Brain microvascular endothelial cell (primary cell): ENCODE results near the gene CYB5R4.

Source experiments
- DNase-seq: peaks from one replicate; pipeline ENCODE4 v3.0.0-alpha.2; 2020
- H3K27ac ChIP-seq: fragments of 250-450 bp; sonication (Bioruptor Pico); 2 replicates; pipeline ENCODE4 v1.5.1; 2020; ENCODE audit warnings: mild to moderate bottlenecking, moderate library complexity
- H3K27me3 ChIP-seq: fragments of 250-450 bp; sonication (Bioruptor Pico); replicated peaks from 2 replicates; pipeline ENCODE4 v1.5.1; 2020; ENCODE audit warnings: mild to moderate bottlenecking
- H3K36me3 ChIP-seq: fragments of 250-450 bp; sonication (Bioruptor Pico); replicated peaks from 2 replicates; pipeline ENCODE4 v1.5.1; 2020; ENCODE audit warnings: mild to moderate bottlenecking
- H3K4me3 ChIP-seq: 2 replicates; pipeline ENCODE4 v1.5.1; 2011; ENCODE audit warnings: low read depth, mild to moderate bottlenecking, control low read depth, low read length, moderate library complexity
- in situ Hi-C: cut with HindIII; loops from 2 replicates; pipeline ENCODE4 v1.10.0; 2017; ENCODE audit warnings: low sequenced_read_pairs, low pct_ligation_motif_present
- TF ChIP-seq, protein P1 (sequence below): IDR thresholded peaks from 2 replicates; pipeline ENCODE4 v1.5.1; 2011; ENCODE audit warnings: low read depth, mild to moderate bottlenecking, moderate library complexity, low read length, control low read depth, inconsistent platforms; ENCODE audit errors: missing control alignments

Gene CYB5R4, protein sequence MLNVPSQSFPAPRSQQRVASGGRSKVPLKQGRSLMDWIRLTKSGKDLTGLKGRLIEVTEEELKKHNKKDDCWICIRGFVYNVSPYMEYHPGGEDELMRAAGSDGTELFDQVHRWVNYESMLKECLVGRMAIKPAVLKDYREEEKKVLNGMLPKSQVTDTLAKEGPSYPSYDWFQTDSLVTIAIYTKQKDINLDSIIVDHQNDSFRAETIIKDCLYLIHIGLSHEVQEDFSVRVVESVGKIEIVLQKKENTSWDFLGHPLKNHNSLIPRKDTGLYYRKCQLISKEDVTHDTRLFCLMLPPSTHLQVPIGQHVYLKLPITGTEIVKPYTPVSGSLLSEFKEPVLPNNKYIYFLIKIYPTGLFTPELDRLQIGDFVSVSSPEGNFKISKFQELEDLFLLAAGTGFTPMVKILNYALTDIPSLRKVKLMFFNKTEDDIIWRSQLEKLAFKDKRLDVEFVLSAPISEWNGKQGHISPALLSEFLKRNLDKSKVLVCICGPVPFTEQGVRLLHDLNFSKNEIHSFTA

DNA sequence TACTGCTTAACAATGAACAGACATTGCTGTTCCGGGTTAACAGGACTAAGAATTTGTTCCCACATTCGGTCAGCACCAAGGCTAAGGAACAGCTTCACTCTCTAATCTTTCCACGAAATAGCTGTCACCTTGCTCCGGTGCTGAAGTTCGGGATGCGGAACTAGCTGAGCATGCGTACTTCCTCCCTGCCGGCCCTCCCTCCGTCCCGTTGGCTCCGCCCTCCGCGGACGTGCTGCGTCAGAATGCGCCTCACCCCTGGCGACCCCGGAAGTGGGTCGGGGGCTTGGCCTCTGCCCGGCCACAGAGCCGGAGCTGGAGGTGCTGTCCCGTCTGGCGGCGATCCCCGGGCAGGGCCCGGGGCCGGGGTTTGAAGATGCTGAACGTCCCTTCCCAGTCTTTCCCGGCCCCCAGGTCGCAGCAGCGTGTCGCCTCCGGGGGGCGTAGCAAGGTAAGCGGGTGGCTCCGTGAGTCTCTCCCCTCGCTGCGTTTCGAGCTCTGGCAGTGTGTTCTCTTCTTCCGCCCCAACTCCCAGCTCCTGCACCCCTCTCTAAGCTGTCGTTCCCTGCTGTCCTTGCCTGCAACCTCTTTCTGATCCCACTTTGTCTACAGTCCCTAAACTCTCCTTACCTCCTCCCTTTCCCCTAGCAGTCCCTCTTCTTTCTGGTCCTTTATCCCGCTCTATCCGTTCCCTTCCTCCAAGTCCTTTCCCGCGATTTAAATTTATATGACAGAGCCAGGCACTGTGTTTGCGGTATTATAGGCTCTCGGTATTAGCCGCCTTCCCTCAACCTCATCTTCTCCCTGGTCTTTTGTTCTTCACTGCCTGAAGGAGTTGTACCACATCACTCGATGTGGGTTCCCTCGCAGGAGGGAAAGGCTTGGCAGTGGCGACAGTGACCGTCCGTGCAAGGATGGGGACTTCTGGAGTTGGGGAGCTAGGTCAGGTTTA, at the start of gene CYB5R4:
CYB5R4 (plus strand) TSS at position 280 of the 949 bp plus-strand sequence; CDS start at position 374, 94 bp downstream.
- DNase-seq, result peak; percentile 96
- TF ChIP-seq, protein P1, sequence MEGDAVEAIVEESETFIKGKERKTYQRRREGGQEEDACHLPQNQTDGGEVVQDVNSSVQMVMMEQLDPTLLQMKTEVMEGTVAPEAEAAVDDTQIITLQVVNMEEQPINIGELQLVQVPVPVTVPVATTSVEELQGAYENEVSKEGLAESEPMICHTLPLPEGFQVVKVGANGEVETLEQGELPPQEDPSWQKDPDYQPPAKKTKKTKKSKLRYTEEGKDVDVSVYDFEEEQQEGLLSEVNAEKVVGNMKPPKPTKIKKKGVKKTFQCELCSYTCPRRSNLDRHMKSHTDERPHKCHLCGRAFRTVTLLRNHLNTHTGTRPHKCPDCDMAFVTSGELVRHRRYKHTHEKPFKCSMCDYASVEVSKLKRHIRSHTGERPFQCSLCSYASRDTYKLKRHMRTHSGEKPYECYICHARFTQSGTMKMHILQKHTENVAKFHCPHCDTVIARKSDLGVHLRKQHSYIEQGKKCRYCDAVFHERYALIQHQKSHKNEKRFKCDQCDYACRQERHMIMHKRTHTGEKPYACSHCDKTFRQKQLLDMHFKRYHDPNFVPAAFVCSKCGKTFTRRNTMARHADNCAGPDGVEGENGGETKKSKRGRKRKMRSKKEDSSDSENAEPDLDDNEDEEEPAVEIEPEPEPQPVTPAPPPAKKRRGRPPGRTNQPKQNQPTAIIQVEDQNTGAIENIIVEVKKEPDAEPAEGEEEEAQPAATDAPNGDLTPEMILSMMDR, result peak; percentile 68
- in situ Hi-C loops, result no loop called here
- Histone ChIP-seq H3K27me3 (no peaks in the 10 kb centered on the region), H3K36me3 (no peaks in the 10 kb centered on the region), H3K4me3 (peak within 1 kb of the TSS; percentile 80), H3K27ac (peak within 1 kb of the TSS; percentile 56)

DNA sequence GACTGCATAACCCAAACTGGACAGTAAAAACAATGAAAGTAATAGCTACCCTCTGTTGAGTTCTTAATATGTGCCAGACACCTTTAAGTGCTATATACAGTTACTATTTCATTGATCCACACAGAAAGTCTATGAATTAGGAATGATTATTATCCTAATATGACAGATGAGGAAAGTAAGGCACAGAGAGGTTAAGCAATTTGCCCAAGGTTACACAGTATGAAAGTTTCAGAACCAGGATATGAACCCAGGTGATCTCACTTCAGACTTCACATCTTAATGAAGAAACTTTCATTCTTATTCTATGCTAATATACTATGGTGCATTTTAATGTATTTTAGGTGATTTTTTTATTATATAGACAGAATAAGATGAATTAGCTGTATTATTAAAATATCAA, 46.9 kb upstream of the CYB5R4 start:
- TF ChIP-seq, protein P1, result no peak
- no peaks in the 10 kb centered on the region for H3K27me3 ChIP-seq
- no peak for DNase-seq
- no peak overlapping the region for H3K27ac ChIP-seq
- in situ Hi-C loops, result no loop called here
- no peaks in the 10 kb centered on the region for H3K36me3 ChIP-seq
- H3K4me3 ChIP-seq, result no peak overlapping the region

GRCh38 chr6:83815631-83816272, 43.7 kb upstream of the CYB5R4 start:
- no peaks in the 10 kb centered on the region for H3K36me3 ChIP-seq
- H3K27me3 ChIP-seq, result no peaks in the 10 kb centered on the region
- TF ChIP-seq, protein P1, result no peak
- no peak overlapping the region for H3K27ac ChIP-seq
- in situ Hi-C loops, result no loop called here
- peak; percentile 13 for DNase-seq
- H3K4me3 ChIP-seq, result no peak overlapping the region

DNA sequence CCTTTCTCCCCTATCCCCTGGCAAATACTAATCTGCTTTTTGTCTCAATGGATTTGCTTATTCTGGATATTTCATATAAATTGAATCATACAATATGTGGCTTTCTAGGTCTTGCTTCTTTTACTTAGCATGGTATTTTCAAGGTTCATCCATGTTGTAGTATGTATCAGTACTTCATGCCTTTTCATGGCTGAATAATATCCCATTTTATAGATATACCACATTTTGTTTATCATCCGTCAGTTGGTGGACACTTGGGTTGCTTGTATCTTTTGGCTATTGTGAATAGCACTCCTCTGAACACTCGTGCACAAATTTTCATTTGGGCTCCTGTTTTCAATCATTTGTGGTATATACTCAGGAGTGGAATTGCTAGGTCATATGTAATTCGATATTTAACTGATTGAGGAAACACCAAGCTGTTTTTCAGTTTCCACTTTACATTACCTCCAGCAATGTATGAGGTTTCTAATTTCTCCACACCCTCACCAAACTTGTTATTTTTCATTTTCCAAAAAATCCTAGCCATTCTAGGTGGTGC, 36.8 kb upstream of the CYB5R4 start:
- H3K36me3 ChIP-seq, result no peaks in the 10 kb centered on the region
- DNase-seq, result no peak
- TF ChIP-seq, protein P1, result no peak
- H3K4me3 ChIP-seq, result no peak overlapping the region
- in situ Hi-C loops, result no loop called here
- no peaks in the 10 kb centered on the region for H3K27me3 ChIP-seq
- no peak overlapping the region for H3K27ac ChIP-seq

DNA sequence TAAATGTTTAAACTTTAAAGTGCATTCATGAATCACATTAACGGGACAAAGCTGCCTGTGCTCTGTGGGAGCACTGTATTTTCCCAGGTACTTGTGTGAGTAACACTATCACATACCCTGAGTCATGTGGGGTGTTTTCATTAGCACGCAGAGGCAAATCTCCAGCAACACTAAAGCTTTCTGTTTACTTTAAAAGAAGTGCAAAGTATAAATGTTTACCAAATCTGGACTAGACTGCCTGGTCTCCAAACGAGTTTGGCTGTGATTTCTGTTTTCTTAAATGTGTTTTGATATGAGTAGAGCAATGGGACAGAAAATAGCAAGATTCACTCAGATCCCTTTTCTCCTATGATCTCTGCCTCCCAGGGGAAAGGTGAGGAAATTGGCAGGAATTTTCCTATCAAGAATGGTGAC, 35.1 kb upstream of the CYB5R4 start:
- in situ Hi-C loops, result no loop called here
- Histone ChIP-seq H3K36me3 (no peaks in the 10 kb centered on the region), H3K27ac (no peak overlapping the region), H3K4me3 (no peak overlapping the region), H3K27me3 (no peaks in the 10 kb centered on the region)
- TF ChIP-seq, protein P1, result no peak
- peak; percentile 56 for DNase-seq
